Stromal cell of bone marrow (primary cell): Measurements from ENCODE around the gene CYB5R3.

Experiments used
- DNase-seq: peaks from one replicate; pipeline ENCODE4 v3.0.0-alpha.2; 2012; ENCODE audit warnings: low read depth

Gene CYB5R3

GRCh38 chr22:42649246-42650099 is at the start of gene CYB5R3:
Gene CYB5R3 (minus strand): TSS chr22:42649392. CDS start chr22:42649315, 77 bp downstream.
- DNase-seq, result peak; percentile 70

DNA sequence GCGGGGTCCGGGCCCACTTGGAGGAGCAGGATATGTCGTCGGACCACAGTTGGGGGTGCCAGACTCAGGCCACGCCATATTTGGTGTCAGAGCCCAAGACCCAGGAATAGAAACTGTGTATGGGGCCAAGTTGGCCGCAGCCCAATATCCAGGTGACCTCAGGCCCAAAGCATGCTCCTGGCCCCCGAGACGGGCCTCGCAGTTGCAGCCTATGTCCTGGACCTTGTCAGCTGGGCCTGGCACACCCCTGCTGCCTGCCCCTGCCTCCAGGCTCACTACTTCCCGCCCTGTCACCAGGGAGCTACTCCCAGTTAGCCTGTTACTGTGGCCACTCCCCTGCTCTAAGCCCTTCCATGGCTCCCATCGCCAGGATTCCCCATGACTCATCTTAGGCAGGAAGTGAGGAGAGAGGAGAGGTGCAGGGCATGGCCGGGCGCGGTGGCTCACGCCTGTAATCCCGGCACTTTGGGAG is 48.4 kb upstream of the CYB5R3 start:
- DNase-seq, result peak; percentile 67

GRCh38 chr22:42696331-42696967 is 47.3 kb upstream of the CYB5R3 start:
- no peak for DNase-seq

GRCh38 chr22:42695294-42695693 is 46.1 kb upstream of the CYB5R3 start:
- no peak for DNase-seq

DNA sequence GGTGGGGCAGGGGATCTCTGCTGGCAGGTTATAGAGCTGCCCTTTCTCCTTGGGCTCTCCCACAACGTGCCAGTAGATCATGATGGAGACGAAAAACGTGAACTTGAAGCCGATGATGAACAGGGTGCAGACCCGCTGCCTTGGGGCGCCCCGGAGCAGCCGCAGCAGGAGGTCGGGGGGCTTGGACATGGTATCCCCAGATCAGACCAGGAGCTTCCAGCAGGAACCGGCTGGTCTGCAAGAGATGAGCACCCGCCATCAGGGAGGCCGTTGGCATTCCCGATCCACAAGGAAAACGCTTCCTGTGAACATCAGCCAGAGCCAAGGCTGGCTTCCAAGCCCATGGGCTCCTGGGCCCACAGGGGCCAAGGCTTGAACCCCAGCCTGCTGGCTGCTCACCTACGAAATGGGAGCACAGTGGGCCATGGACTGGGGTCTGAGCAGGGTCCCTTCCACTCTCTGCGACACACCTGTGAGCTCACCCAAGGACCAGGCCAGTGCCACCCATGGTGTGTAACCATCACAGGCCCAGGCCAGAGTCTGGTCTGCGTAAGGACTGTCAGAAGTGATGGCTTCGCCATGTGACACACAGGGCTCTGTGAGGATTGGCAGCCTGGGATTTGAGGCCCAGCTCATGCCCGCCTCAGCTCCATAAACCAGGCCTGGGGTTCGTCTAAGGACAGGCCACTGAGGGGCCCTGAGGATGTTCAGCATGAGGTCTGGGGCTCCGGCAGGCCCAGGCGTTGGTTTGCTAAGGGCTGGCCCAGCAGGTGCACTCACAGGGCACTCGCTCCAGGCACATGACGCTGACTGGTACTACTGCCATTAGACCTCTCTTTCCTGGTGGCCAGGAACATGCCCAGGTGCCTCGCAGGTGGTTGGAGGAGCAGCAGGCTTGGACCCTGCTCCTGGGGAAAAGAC is 44.8 kb upstream of the CYB5R3 start:
- no peak for DNase-seq

DNA sequence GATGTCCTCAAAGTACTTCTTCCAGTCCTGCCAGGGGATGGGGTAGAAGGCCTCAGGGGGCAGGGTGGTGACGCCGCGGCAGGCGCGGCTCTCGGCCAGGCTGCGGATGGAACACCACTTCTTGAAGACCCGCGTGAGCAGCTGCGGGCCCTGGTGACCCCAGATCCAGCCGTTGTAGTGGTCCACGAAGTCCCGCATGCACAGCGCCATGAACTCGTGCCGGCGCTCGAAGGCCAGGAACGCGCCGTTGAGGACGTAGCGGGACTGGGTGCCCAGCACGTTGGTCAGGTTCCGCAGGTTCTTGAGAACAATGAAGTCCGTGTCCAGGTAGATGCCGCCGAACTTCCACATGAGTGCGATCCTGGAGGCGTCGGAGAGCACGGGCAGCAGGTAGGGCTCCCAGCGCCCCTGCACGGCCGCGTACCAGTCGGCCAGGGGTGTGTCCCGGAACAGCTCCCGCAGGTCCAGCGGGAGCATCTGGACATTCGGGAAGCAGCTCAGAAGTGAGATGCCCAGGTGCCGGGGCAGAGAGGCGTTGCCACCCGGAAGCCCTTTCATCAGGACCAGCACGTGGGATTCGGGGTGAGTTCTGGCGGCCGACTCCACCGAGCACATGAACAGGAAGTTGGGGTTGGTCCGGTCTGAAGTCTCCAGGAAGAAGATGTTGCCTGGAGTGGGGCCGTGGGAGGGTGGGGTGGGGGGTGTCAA is 44.0 kb upstream of the CYB5R3 start:
- DNase-seq, result no peak

DNA sequence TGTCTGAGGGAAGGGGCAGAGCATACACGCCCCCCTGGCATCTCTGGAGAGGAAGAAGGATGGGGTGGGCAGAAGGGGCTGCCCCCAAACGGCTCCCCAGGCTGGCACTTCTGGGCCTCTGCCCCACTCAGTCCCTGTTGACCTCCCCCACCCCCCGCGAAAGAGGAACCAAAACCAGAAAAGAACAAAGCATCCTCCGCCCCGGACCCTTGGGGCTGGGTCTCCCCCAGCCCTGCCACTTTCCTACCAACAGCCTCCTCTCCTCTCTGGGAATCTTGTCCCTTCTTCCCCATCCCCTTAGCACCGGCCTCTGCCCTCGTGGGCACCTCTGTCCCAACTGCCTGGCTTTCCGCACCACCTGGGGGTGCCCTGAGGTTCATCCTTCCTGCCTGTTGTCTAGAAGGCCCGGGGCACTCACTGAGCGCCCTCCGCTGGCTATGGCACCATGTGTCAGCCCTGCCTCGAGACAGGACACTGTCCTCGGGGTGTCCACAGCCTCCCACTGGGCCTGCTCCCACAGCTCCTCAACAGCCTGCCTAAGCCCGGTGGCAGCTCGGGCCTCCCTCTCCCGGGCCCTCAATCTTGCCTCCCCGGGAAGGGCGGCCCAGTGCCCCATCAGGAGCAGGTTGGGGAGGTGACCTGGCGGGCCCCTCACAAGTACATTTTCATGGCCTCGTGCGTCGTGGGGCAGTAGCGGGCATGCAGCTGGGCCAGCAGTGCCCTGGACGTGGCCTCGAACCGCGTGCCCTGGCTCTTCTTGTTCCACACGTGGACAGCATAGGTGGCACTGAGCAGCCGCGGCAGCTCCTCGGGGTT is 43.3 kb upstream of the CYB5R3 start:
- DNase-seq, result no peak

DNA sequence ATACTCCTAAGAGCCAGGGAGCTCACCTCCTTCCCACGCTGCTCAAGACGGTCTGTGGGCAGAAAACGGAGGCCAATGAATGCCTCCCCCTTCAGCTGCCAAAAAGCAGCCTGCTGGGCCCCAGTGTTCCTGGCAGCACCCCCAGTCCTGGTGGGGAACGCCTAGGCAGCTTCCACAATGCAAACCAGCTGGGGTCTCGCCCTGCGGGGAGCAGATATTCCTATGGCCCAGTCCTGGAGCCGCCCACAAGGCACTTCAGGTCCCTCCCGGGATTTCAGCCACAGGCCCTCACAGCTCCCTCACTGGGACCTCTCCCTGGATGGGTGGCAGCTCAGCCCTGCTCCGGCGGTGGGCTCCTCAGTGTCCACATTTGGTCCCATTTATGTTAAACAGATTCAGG is 42.2 kb upstream of the CYB5R3 start:
- no peak for DNase-seq

- peak; percentile 98 for DNase-seq
Observed at GRCh38 chr22:42688241-42689211, 39.3 kb upstream of the CYB5R3 start.

DNA sequence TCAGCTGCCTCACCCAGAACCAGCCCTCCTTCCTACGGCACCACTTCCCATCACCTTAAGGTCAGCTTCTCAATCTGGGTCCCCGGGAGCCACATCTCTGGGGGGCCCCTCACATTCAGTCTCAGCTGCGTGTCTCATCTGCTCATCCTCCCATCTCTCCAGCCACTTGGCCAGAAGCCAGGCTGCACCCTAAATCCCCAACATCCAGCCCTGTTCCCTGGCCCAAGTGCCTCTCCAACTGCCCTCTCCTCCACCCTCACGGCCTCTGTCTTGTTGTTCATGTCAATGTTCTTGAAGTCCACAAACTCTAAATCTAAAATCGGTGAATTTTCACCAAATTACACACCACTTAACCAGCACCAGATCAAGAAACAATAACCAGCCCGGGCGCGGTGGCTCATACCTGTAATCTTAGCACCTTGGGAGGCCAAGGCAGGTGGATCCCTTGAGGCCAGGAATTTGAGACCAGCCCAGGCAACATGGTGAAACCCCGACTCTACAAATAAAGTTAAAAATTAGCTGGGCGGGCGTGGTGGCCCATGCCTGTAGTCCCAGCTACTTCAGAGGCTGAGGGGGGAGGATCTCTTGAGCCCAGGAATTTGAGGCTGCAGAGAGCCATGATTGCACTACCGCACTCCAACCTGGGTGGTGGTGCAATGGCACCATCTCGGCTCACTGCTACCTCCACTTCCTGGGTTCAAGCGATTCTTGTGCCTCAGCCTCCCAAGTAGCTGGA is 37.7 kb upstream of the CYB5R3 start:
- no peak for DNase-seq

- no peak for DNase-seq
Observed at GRCh38 chr22:42685941-42686653, 36.9 kb upstream of the CYB5R3 start.

- DNase-seq, result peak; percentile 64
Observed at GRCh38 chr22:42684462-42685195, 35.4 kb upstream of the CYB5R3 start.

DNA sequence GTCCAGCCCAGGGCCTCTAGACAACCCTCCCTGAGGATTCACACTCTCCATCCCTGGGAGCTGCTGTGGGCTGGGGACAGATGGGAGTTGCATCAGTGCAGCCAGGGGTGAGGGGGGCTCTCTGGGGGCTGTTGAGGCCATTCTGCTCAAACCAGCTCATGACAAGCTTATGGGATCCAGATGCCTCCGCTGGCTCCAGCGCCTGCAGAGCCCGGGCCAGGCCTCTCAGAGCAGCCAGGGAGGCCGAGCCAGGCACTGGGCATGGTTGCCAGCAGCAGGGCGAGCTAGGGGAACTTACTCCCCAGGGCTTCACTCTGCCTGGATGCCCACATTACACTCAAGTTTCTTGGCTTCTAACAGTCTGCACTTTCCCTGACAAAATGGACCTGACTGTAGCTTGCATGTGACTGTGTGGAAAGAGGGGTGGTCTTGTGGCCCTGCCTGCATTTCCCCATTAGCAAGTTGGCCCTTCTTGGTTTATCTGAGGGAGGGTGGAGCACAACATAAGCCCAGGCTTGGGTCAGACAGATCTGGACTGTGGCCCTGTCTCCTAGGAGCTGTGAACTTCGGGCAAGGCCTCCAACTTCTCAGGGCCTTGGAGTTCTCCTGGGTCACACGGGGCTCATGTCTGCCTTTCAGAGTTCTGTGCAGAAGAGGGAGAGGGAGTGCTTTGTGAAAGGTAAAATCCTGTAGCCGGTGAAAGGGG is 34.5 kb upstream of the CYB5R3 start:
- peak; percentile 47 for DNase-seq

- DNase-seq, result no peak
Observed at GRCh38 chr22:42682113-42682851, 33.1 kb upstream of the CYB5R3 start.

DNA sequence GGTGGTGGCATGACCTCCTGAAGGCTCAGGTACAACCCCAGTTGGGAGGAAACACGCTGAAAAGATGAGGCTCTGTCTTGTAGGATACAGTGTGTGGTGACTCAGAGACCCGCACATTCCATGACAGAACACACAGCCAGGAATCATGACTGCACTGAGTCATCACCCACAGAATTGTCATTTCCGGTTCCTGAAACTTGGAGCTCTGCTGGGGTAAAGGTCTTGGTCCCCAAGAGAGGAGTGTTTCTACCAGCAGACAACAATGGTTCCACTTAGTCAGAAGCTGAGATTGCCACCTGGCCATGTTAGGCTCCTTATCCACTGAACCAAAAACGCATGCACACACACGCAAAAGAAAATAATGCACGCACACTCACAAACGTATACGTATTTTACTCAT is 31.5 kb upstream of the CYB5R3 start:
- DNase-seq, result peak; percentile 97

DNA sequence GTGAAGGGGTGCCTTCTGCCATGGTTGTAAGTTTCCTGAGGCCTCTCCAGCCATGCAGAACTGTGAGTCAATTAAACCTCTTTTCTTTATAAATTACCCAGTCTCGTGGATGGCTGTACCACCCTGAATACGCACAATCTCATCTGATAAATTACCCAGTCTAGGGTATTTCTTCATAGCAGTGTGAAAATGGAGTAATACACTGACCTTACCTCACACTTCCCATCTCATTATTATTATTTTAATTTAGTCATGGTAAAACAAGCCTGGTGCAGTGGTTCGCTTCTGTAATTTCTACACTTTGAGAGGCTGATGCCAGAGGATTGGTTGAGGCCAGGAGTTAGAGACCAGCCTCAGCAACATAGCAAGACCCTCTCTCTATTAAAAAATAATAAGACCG is 30.5 kb upstream of the CYB5R3 start:
- no peak for DNase-seq
